Stimulated activated CD4-positive, alpha-beta T cell treated with anti-CD3 and anti-CD28 coated beads, Interleukin-12 subunit alpha, Interleukin-12 subunit beta, amount 100 ng/mL, for 4 hours (primary cell): ENCODE data around the gene AHCYL1.

ENCODE experiments used
- DNase-seq: peaks from one replicate; pipeline ENCODE4 v3.0.0-alpha.2; 2020

AHCYL1 gene

DNA sequence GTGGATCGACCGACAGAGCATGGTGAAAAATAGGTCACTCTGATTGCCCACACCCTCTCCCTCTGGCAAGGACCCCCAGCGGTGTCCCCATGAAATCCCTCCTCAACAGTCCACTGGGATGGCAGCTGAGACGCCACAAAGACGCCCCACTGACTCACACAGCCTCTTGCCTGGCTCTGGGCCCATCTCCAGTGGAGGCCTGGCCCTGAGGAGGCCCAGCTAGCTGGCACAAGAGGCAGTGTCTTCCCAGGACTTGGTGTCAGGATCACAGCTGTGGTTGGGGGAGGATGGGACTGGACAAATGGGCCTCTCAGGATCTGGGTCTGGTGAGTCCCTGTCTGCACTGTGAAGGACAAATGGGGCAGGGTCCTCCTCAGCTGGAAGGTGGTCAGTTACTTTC, 81.3 kb downstream of the AHCYL1 start:
- no peak for DNase-seq

GRCh38 chr1:110067479-110067892, 82.9 kb downstream of the AHCYL1 start:
- DNase-seq: no peak

DNA sequence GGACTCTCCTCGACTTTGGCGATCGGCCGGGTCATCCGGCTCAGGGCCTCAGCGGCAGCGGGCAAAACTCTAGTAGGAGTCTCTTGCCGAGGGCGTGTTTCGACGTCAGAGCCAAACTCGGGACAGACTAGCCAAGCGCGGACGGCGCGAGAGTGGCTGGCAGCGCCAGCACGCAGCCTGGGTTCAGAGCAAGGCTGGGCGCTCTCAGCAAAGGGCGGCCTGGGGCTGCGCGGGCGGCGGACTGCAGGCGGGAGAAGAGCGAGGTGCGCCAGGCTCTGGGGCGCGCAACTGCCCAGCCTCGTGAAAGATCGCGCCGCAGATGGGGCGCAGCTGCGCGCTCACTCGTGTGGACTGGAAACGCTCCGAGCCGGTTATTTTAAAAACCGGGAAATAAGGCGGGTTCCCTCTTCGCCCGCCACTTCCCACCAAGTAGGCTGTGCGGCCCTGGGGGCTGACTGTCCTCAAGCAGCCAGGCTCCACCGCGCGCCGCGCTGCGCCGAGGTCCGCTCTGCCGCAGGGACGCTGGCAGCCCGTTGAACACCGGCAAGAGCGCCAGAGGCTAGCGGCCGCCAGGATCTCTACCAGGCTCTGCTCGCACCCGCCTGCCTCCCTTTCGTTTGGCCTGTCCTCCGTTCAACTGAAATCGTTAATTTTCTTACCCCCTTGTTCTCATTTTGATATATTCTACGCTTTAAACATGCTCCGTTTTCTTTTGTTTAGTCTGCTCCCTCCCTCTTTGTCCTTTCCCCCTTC, 83.5 kb downstream of the AHCYL1 start:
- DNase-seq: no peak

- no peak for DNase-seq
These were observed 84.3 kb downstream of the AHCYL1 start for GRCh38 chr1:110068646-110069403.

- no peak for DNase-seq
These were observed 85.1 kb downstream of the AHCYL1 start for GRCh38 chr1:110069404-110070281.

DNA sequence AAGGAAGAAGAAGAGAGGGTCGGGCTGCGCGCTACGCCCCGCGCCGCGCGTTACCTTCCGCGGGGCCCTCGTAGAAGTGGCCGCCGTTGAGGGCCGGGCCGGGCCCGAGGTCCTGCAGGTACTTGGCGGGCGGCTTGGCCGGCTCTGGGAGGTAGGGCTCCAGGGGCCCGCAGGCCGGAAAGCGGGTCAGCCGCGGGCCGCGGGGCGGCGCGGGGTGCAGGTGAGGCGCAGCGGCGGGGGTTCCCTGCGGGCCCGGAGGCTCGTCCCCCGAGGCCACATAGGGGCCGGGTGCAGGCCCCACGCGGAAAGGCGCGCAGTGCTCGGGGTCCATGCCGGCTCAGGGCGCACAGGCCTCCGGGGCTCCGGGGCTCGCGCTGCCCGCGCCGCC, 85.7 kb downstream of the AHCYL1 start:
- DNase-seq: no peak

DNA sequence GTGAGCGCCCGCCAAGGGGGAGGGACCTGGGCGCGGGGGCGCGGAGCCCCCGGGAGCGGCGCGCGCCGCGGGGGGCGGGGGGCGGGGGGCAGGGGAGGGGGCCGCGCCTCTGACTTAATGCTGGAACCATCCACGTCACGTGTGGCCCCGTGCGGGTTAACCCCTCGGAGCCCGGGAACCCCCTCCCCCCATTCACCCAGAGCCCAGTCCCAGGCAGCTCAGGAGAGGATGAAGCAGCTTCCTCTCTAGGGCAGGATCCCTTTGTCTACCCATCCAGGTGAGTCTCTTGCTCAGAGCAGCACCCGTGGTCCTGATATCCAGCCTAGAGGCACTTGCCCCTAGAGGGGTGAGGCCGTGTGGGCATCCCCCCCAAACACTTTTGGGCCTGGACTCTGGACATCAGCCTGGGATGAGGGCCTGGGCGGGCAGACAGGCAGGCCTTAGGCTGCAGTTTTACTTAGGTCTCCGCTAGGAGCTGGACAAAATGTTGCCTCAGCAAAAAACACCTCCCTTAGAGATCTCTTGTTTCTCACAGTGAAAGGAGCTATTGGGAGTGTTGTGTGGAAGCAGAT, 86.2 kb downstream of the AHCYL1 start, which contains the start of gene ALX3:
TSS of gene ALX3 (minus strand) at position 2 of the 572 bp plus-strand sequence. CDS start 60 bp downstream, outside the sequence.
- DNase-seq: no peak
